Measurements from ENCODE around the gene SLC33A1.

- TF ChIP-seq TARDBP (IDR thresholded peaks at IDR 0.05) (no peak), BHLHE40 (IDR thresholded peaks at IDR 0.05; ENCODE audit: borderline replicate concordance) (no peak), FOXK2 (IDR thresholded peaks at IDR 0.05) (no peak), SUZ12 (IDR thresholded peaks at IDR 0.05) (no peak), PKNOX1 (IDR thresholded peaks at IDR 0.05) (no peak), SP1 (IDR thresholded peaks at IDR 0.05) (no peak), ELF4 (IDR thresholded peaks at IDR 0.05) (no peak), NFRKB (IDR thresholded peaks at IDR 0.05) (no peak), FOXA1 (IDR thresholded peaks at IDR 0.05) (no peak), FOXM1 (IDR thresholded peaks at IDR 0.05; ENCODE audit: borderline replicate concordance) (no peak), ARNT (IDR thresholded peaks at IDR 0.05) (no peak), HDGF (IDR thresholded peaks at IDR 0.05; ENCODE audit: borderline replicate concordance) (no peak), LEF1 (IDR thresholded peaks at IDR 0.05; ENCODE audit: borderline replicate concordance) (no peak), ZNF384 (IDR thresholded peaks at IDR 0.05) (no peak)
Measured at GRCh38 chr3:155807823-155808222, 46.4 kb downstream of the SLC33A1 start.
